Retinal pigment epithelial cell (primary cell): ENCODE measurements around the gene IFI35.

ENCODE experiments used
- DNase-seq: peaks from one replicate; pipeline ENCODE4 v3.0.0-alpha.2; 2010; ENCODE audit warnings: low read depth
- H3K4me3 ChIP-seq: 2 replicates; pipeline ENCODE4 v1.5.1; 2011; ENCODE audit warnings: mild to moderate bottlenecking, low read length, control low read depth, moderate library complexity
- TF ChIP-seq, protein P1 (sequence below): conservative IDR thresholded peaks from 2 replicates; pipeline ENCODE4 v1.5.1; 2011; ENCODE audit warnings: low read depth, low read length, control low read depth, inconsistent platforms

Gene IFI35

DNA sequence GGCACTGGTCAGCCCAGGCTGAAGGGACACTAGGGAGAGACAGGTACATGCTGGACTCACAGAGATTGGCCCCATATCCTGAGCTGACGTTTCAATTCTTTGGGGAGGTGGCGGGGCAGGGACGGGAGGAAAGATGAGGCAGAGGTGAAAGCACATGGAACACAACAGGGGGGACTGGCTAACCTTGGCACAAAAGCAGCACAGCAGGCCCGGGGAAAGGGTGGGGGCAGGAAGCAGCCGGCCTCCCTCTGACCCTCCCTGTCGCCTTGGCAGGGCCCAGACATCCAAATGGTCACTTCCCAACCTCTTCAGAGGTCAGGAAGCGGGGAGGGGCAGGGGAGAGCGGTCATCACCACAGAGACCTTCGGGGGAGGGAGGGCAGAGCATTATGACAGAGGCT is 9.0 kb downstream of the IFI35 start:
- no peak overlapping the region for H3K4me3 ChIP-seq
- no peak for DNase-seq
- TF ChIP-seq, protein P1, sequence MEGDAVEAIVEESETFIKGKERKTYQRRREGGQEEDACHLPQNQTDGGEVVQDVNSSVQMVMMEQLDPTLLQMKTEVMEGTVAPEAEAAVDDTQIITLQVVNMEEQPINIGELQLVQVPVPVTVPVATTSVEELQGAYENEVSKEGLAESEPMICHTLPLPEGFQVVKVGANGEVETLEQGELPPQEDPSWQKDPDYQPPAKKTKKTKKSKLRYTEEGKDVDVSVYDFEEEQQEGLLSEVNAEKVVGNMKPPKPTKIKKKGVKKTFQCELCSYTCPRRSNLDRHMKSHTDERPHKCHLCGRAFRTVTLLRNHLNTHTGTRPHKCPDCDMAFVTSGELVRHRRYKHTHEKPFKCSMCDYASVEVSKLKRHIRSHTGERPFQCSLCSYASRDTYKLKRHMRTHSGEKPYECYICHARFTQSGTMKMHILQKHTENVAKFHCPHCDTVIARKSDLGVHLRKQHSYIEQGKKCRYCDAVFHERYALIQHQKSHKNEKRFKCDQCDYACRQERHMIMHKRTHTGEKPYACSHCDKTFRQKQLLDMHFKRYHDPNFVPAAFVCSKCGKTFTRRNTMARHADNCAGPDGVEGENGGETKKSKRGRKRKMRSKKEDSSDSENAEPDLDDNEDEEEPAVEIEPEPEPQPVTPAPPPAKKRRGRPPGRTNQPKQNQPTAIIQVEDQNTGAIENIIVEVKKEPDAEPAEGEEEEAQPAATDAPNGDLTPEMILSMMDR: no peak

GRCh38 chr17:43016216-43016615 is 9.6 kb downstream of the IFI35 start:
- TF ChIP-seq, protein P1: no peak
- no peak for DNase-seq
- H3K4me3 ChIP-seq: no peak overlapping the region

DNA sequence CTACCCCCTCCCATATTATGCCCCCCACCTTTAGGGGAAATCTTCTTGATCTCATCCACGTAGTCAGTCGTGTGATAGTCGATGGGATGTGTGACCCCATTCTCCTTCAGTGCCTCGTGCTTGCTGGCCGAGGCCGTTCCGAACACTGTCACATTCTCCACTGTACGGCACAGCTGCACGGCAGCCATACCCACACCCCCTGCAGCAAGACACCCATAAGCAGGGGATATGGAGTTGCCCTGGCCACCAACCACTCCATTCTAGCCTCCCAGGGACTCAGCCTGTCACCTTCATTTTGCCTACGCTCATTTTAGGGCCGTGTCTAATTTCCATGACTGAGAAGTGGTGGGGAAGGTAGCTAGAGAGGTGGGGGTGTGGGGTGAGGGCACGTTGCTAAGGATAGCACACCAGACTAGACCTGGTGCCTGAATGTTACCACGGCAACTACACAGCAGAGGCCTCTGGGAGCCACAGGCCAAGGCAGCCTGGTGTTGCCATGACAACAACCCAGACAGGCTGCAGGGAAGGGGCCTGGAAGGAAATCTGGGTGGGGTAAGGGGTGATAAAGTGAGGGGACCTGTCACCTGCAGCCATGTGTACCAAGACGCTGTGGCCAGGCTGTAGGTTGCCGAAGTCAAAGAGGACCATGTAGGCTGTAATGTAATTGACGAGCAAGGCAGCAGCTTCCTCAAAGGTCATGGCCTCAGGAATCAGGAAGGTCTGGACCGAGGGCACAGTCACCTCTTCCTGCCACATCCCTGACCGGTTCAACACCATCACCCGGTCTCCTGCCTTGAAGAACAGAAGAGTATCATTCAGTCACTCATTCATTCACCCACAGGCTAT is 11.6 kb downstream of the IFI35 start:
- no peak overlapping the region for H3K4me3 ChIP-seq
- DNase-seq: no peak
- TF ChIP-seq, protein P1: no peak

- TF ChIP-seq, protein P1: no peak
- DNase-seq: no peak
- no peak overlapping the region for H3K4me3 ChIP-seq
These were observed 12.3 kb downstream of the IFI35 start for GRCh38 chr17:43018932-43019331.

- DNase-seq: no peak
- peak overlapping the region; percentile 14 for H3K4me3 ChIP-seq
- TF ChIP-seq, protein P1: no peak
These were observed 12.8 kb downstream of the IFI35 start for GRCh38 chr17:43019418-43019817.

- TF ChIP-seq, protein P1: no peak
- DNase-seq: no peak
- H3K4me3 ChIP-seq: peak overlapping the region; percentile 7
These were observed 13.5 kb downstream of the IFI35 start for GRCh38 chr17:43020030-43020621.
